Inflammatory macrophage (primary cell): ENCODE results near the gene UPP1.
"Not testable (repeated sequence)": the region's sequence is repeated elsewhere in the genome, so short reads cannot be mapped to it uniquely, and the experiment has no call there.

Source experiments
- DNase-seq, 2 donors: peaks; one replicate each; pipeline ENCODE4 v3.0.0-alpha.2; 2020 to 2022
- total RNA-seq, 18 experiments: gene quantifications; one replicate each; lab custom pipeline; 2026; ENCODE audit warnings: mixed read lengths in 6 of 18, inconsistent platforms in 2 of 18; lab: John Stamatoyannopoulos, UW

UPP1 gene
- total RNA-seq: 117 to 403 (median 237) reads per million in 18 experiments

- DNase-seq: peak; percentile 97 to 98
Observed at GRCh38 chr7:48089046-48090003, at the start of gene UPP1. UPP1 (plus strand) TSS chr7:48089265; CDS start chr7:48094784, 5,519 bp downstream.

GRCh38 chr7:48040944-48041652 lies 48.0 kb upstream of the UPP1 start:
- DNase-seq: no peak

- DNase-seq: peak; percentile 39 to 50
Observed at GRCh38 chr7:48041653-48041970, 47.5 kb upstream of the UPP1 start.

- no peak for DNase-seq
Observed at GRCh38 chr7:48042216-48042615, 46.8 kb upstream of the UPP1 start.

- peak; percentile 26 to 66 for DNase-seq
Observed at GRCh38 chr7:48042636-48043035, 46.4 kb upstream of the UPP1 start.

- DNase-seq: no peak
Observed at GRCh38 chr7:48045195-48045765, 43.8 kb upstream of the UPP1 start.

- DNase-seq: no peak
Observed at GRCh38 chr7:48046458-48046857, 42.6 kb upstream of the UPP1 start.

- no peak for DNase-seq
Observed at GRCh38 chr7:48048113-48048512, 41.0 kb upstream of the UPP1 start.

GRCh38 chr7:48049850-48050249 lies 39.2 kb upstream of the UPP1 start:
- peak; percentile 91 to 96 for DNase-seq

- DNase-seq: peak; percentile 42 to 65
Observed at GRCh38 chr7:48052748-48053147, 36.3 kb upstream of the UPP1 start.

GRCh38 chr7:48053736-48054135 lies 35.3 kb upstream of the UPP1 start:
- DNase-seq: no peak

- DNase-seq: peak in 1 of 2 donors; percentile 65
Observed at GRCh38 chr7:48058990-48059389, 30.1 kb upstream of the UPP1 start.

GRCh38 chr7:48059706-48060105 lies 29.4 kb upstream of the UPP1 start:
- DNase-seq: no peak

- DNase-seq: no peak
Observed at GRCh38 chr7:48063985-48064384, 25.1 kb upstream of the UPP1 start.

- DNase-seq: no peak
Observed at GRCh38 chr7:48067475-48067874, 21.6 kb upstream of the UPP1 start.

GRCh38 chr7:48074204-48074654 lies 14.8 kb upstream of the UPP1 start:
- DNase-seq: peak; percentile 92 to 93

GRCh38 chr7:48077423-48077822 lies 11.6 kb upstream of the UPP1 start:
- no peak for DNase-seq

- peak in 1 of 2 donors; percentile 59 for DNase-seq
Observed at GRCh38 chr7:48078470-48078869, 10.6 kb upstream of the UPP1 start.

GRCh38 chr7:48082378-48082777 lies 6.7 kb upstream of the UPP1 start:
- DNase-seq: not testable (repeated sequence)

GRCh38 chr7:48083114-48083830 lies 5.8 kb upstream of the UPP1 start:
- DNase-seq: no peak

- DNase-seq: peak; percentile 91 to 93
Observed at GRCh38 chr7:48084727-48085432, 4.2 kb upstream of the UPP1 start.

GRCh38 chr7:48085433-48085791 lies 3.7 kb upstream of the UPP1 start:
- DNase-seq: peak in 1 of 2 donors; percentile 31
